Measurements from ENCODE around the gene PPP1R13B.

PPP1R13B gene

GRCh38 chr14:103879570-103880347 is 32.4 kb upstream of the PPP1R13B start:
- no peak for FAIRE-seq

DNA sequence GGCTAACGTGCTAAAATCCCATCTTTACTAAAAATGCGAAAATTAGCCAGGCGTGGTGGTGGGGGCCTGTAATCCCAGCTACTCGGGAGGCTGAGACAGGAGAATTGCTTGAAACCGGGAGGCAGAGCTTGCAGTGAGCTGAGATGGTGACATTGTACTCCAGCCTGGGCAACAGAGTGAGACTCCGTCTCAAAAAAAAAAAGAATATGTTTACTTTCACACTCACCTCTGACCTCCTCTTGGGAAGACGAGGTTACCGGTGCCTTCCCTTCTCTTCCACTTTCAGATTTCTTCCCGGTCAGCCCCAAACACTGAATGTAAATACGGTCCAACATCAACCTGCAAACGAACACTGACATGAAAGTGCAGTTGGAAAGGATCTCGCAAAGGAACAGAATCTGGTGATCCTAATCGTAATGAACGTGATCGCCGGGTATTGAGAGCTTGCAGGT is 31.8 kb upstream of the PPP1R13B start:
- no peak for FAIRE-seq

- FAIRE-seq: no peak
Observed at GRCh38 chr14:103878180-103878579, 30.8 kb upstream of the PPP1R13B start.

- FAIRE-seq: no peak
Observed at GRCh38 chr14:103875010-103875409, 27.6 kb upstream of the PPP1R13B start.

GRCh38 chr14:103872481-103873113 is 25.2 kb upstream of the PPP1R13B start:
- no peak for FAIRE-seq

GRCh38 chr14:103871596-103872480 is 24.5 kb upstream of the PPP1R13B start:
- no peak for FAIRE-seq

- no peak for FAIRE-seq
Observed at GRCh38 chr14:103870891-103871595, 23.7 kb upstream of the PPP1R13B start.

- no peak for FAIRE-seq
Observed at GRCh38 chr14:103870144-103870876, 22.9 kb upstream of the PPP1R13B start.

- no peak for FAIRE-seq
Observed at GRCh38 chr14:103869406-103870143, 22.2 kb upstream of the PPP1R13B start.

DNA sequence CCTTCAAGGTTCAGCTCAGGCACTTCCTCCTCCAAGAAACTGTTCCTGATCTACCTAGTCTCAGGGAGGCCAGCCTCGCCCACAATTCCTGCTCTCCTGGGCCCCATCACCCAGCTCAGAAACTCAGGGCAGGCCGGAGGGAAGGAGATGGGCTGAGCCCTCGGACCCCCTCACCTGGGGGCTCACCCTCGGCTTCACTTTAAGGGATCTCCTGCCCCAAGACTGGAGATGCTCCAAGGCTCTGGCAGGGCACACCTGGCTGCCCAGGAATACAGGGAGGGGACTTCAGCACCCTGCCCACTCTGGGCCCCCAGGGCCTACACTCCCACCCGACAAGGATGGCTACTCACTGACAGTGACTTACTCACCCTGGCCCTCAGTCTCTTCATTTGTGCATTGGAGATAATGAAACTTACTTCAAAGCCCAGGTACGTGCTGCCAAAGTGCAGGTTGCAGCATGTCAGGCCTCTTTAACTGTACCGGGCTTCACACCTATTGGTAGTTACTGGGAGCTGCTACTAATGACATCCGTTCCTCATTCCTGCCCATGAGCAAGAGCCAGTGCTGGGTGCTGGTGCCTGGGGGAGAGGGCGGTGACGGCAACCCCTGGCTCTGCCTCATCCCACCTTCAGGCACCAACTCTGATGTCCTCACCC is 21.0 kb upstream of the PPP1R13B start:
- FAIRE-seq: no peak

DNA sequence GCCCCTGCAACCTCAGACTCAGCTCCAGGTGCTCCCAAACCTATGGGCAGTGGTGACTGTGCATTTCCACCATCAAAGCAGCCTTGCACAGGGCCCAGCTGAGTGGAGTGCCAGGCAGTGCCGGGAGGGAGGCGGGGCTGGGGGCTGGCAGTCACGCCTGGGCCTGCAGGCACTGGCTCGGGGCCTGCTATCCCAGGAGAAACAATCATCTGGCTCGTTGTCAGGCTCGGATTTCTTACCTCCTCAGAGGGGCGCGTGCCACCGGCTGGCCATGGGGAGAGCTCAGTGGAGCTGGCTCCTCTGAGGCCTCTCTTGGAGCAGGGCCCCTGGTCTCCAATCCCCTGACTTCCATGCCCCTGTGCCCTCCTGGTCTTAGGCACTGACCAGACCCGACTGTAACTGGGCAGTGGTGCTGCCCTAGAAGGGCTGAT is 20.2 kb upstream of the PPP1R13B start:
- FAIRE-seq: no peak

DNA sequence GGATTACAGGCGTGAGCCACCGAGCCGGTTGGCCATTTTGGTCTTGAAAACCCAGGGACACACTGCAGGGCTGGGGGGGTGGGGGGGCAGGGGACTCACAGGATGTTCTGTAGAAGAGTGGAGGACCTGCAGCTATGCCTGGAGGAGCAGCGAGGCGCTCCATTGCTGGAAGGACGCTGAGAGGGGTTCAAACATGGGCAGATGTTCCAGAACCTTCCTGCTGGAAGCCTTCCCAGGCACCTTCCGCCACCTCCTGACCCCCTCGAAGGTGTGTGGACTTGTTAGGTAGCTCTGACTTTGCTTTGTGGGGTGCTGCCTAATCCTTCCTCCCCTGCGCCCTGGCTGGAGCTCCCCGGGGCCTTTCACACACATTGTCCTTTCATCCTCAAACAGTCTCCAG is 19.6 kb upstream of the PPP1R13B start:
- no peak for FAIRE-seq

GRCh38 chr14:103863245-103863644 is 15.9 kb upstream of the PPP1R13B start:
- no peak for FAIRE-seq

GRCh38 chr14:103862393-103862782 is 15.0 kb upstream of the PPP1R13B start:
- no peak for FAIRE-seq

- no peak for FAIRE-seq
Observed at GRCh38 chr14:103861413-103862392, 14.3 kb upstream of the PPP1R13B start.

- no peak for FAIRE-seq
Observed at GRCh38 chr14:103859416-103860202, 12.2 kb upstream of the PPP1R13B start.

DNA sequence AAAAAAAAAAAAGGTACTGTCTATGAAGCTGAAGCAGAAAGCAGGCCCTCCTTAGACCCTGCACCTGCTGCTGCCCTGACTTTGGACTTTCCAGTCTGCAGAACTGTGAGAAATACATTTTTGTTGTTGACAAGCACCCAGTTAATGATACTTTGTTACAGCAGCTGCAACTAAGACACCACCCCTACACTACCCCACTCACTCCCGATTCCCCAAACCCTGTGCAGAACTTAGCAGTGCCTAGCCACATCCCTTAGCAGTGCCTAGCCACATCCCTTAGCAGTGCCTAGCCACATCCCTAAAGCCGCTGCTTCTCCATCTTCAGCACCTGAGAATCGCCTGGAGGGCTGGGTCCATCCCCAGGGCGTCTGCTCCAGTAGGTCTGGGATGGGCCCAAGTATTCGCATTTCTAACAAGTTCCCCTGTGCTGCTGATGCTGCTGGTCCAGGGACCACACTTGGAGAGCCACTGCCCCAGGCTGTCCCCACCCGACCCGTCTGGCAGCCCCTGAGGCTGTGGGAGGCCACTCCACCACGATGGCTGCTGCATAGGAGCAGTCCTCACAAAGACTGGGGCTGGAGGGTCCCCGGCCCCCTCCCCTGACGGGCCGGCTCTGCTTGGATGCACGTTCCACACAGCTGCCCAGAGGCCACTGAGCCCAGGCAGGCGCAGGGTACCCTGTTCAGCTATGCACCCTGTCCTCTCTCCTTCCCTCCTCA is 10.8 kb upstream of the PPP1R13B start:
- no peak for FAIRE-seq

GRCh38 chr14:103857256-103857655 is 9.9 kb upstream of the PPP1R13B start:
- no peak for FAIRE-seq

Measured in colon (tissue), 2 donors.